HCT116 (cell line): ENCODE data around the gene CPTP. TPM values are rescaled to one million over a fixed set of nuclear protein-coding genes. Genes with fewer than 3 reads are reported as not detected.

Source experiments
- ATAC-seq: fragments of 200-7000 bp; cut with Tn5 transposase; 2 replicates; pipeline ENCODE4 v1.9.1; 2020; ENCODE audit warnings: mild to moderate bottlenecking, moderate library complexity
- BruUV-seq: library from RNA; stranded (reverse); fragments of 400-500 nt; replicated peaks from 2 replicates; lab custom pipeline; 2021; lab: Mats Ljungman, UMichigan
- CTCF ChIA-PET: fragments of 300-600 bp; sonication (Branson Sonifier 250); formaldehyde crosslinking; loops from one replicate; lab custom pipeline; 2021; ENCODE audit warnings: antibody characterized with exemption; lab: Charles Lee
- POLR2A ChIA-PET: fragments of 300-600, 350-600 bp; sonication (Branson Sonifier 250); formaldehyde crosslinking; loops from one replicate; lab custom pipeline; 2021; ENCODE audit warnings: antibody characterized with exemption; lab: Charles Lee
- RAD21 ChIA-PET, 2 experiments: fragments of 300-600 bp; sonication (Branson Sonifier 250); formaldehyde crosslinking; loops; one replicate each; lab custom pipeline; 2023; ENCODE audit warnings: low total read pairs in 2 of 2; ENCODE audit not compliant: uncharacterized antibody in 2 of 2, unreplicated experiment in 2 of 2, low non-redundant PET in 1 of 2; lab: Charles Lee
- DNase-seq: peaks from one replicate; pipeline ENCODE4 v3.0.0-alpha.2; 2010; ENCODE audit warnings: low read depth, low spot score
- H2AFZ ChIP-seq: fragments of 200-600 bp; shearing (Covaris generic), sonication (generic); 2 replicates; pipeline ENCODE4 v1.6.1; 2017; ENCODE audit warnings: low read depth, mixed run types, mixed read lengths, antibody characterized with exemption, low read length; ENCODE audit not compliant: poor library complexity, severe bottlenecking
- H3K27ac ChIP-seq: 2 replicates; pipeline ENCODE4 v1.5.1; 2012; ENCODE audit warnings: low read depth, low read length
- H3K27me3 ChIP-seq: fragments of 200-600 bp; sonication (generic); 2 replicates; pipeline ENCODE4 v1.6.1; 2016; ENCODE audit warnings: mixed run types, low read length, mixed read lengths; ENCODE audit not compliant: insufficient read depth
- H3K36me3 ChIP-seq, 2 experiments: fragments of 200-500 bp in 1 of 2; fragments of 200-600 bp in 1 of 2; sonication (Bioruptor generic) in 1 of 2; sonication (generic) in 1 of 2; 2 replicates each; pipeline versions ENCODE4 v1.5.1 to v1.6.1; 2014 to 2016; ENCODE audit warnings: low read length in 2 of 2, inconsistent platforms in 1 of 2, mixed read lengths in 1 of 2, mixed run types in 1 of 2; ENCODE audit not compliant: insufficient read depth in 2 of 2, control insufficient read depth in 1 of 2
- H3K4me1 ChIP-seq, 2 experiments: fragments of 200-600 bp in 1 of 2; sonication (generic) in 1 of 2; 2 replicates each; pipeline versions ENCODE4 v1.5.1 to v1.6.1; 2012 to 2017; ENCODE audit warnings: low read length in 2 of 2, inconsistent platforms in 1 of 2, mild to moderate bottlenecking in 1 of 2, mixed read lengths in 1 of 2, mixed run types in 1 of 2, moderate library complexity in 1 of 2; ENCODE audit not compliant: insufficient read depth in 2 of 2, control insufficient read depth in 1 of 2
- H3K4me2 ChIP-seq: fragments of 200-600 bp; sonication (generic); 2 replicates; pipeline ENCODE4 v1.6.1; 2017; ENCODE audit warnings: mixed run types, low read length, mixed read lengths
- H3K4me3 ChIP-seq, 2 experiments: fragments of 200-600 bp in 1 of 2; sonication (generic) in 1 of 2; replicated peaks in 1 of 2; 2 replicates each; pipeline ENCODE4 v1.5.1; 2011 to 2016; ENCODE audit warnings: low read length in 2 of 2, control low read depth in 1 of 2, low read depth in 1 of 2, mild to moderate bottlenecking in 1 of 2, mixed read lengths in 1 of 2, mixed run types in 1 of 2
- H3K79me2 ChIP-seq: fragments of 200-600 bp; sonication (generic); 2 replicates; pipeline ENCODE4 v1.6.1; 2017; ENCODE audit warnings: mild to moderate bottlenecking, mixed run types, low read length, moderate library complexity, mixed read lengths; ENCODE audit not compliant: insufficient read depth
- H3K9ac ChIP-seq: fragments of 200-600 bp; sonication (generic); 2 replicates; pipeline ENCODE4 v1.6.1; 2016; ENCODE audit warnings: low read length, mixed read lengths
- H3K9me2 ChIP-seq: fragments of 200-600 bp; sonication (generic), shearing (Covaris generic); 2 replicates; pipeline ENCODE4 v1.6.1; 2017; ENCODE audit warnings: mixed run types, mild to moderate bottlenecking, moderate library complexity; ENCODE audit not compliant: insufficient read depth
- H3K9me3 ChIP-seq, 2 experiments: fragments of 200-500 bp in 1 of 2; fragments of 200-600 bp in 1 of 2; sonication (Bioruptor generic) in 1 of 2; sonication (generic) in 1 of 2; 2 replicates each; pipeline ENCODE4 v1.6.1; 2014 to 2017; ENCODE audit warnings: low read length in 2 of 2, mixed read lengths in 2 of 2, inconsistent platforms in 1 of 2, low read depth in 1 of 2, mild to moderate bottlenecking in 1 of 2, mixed run types in 1 of 2, moderate library complexity in 1 of 2; ENCODE audit not compliant: control insufficient read depth in 1 of 2, insufficient read depth in 1 of 2
- H4K20me1 ChIP-seq: fragments of 200-600 bp; sonication (generic), shearing (Covaris generic); 2 replicates; pipeline ENCODE4 v1.6.1; 2017; ENCODE audit warnings: mixed run types, mild to moderate bottlenecking, moderate library complexity; ENCODE audit not compliant: insufficient read depth
- CEBPB ChIP-seq: IDR thresholded peaks from 2 replicates; pipeline ENCODE4 v1.6.1; 2012; ENCODE audit warnings: low read depth
- EGR1 ChIP-seq: IDR thresholded peaks from 2 replicates; pipeline ENCODE4 v1.6.1; 2012; ENCODE audit warnings: low read depth
- ELF1 ChIP-seq: IDR thresholded peaks from 2 replicates; pipeline ENCODE4 v1.6.1; 2012; ENCODE audit warnings: low read depth, borderline replicate concordance
- POLR2AphosphoS5 ChIP-seq: IDR thresholded peaks from 2 replicates; pipeline ENCODE4 v1.6.1; 2011; ENCODE audit warnings: mild to moderate bottlenecking, low read depth, low read length, moderate library complexity
- REST ChIP-seq: IDR thresholded peaks from 2 replicates; pipeline ENCODE4 v1.6.1; 2012; ENCODE audit warnings: low read depth
- intact Hi-C: fragments of 100-400 bp; cut with micrococcal nuclease; formaldehyde crosslinking; loops from 2 replicates; pipeline ENCODE4 v1.10.0; 2022
- total RNA-seq: library from RNA; stranded (reverse); gene quantifications from one replicate; pipeline ENCODE4 v1.2.1, GENCODE V29; 2021; ENCODE audit not compliant: unreplicated experiment

The CPTP gene
- total RNA-seq, 1 experiment from 2014 or later = 16.3 TPM

GRCh38 chr1:1335792-1336248 is 11.2 kb downstream of the CPTP start (continued):
- TF ChIP-seq REST (no peak), EGR1 (no peak)
- TF ChIP-seq, all 23 proteins: peak for 0

- POLR2A ChIA-PET = no interaction called here
Observed at GRCh38 chr1:1336446-1336845, 11.8 kb downstream of the CPTP start.

More at GRCh38 chr1:1336446-1336845, 11.8 kb downstream of the CPTP start:
- H3K27me3 ChIP-seq = no peaks in the 10 kb centered on the region
- no peak overlapping the region for H3K4me3 ChIP-seq
- no peak for DNase-seq
- ChIA-PET CTCF (no interaction called here), RAD21 (no interaction called here)
- H3K4me1 ChIP-seq = peaks cover 6 to 41% of the 10 kb centered on the region in 2 experiments; a peak in 3 of 4 replicates
- peaks cover 6 to 34% of the 10 kb centered on the region in 2 experiments; a peak in 3 of 4 replicates for H3K36me3 ChIP-seq
- no peak overlapping the region for H3K9ac ChIP-seq
- no peak for ATAC-seq
- H3K4me2 ChIP-seq = no peak overlapping the region
- no TSS peak for BruUV-seq
- TF ChIP-seq POLR2AphosphoS5 (no peak), ELF1 (no peak), CEBPB (no peak)
- peaks cover 4% of the 10 kb centered on the region; the same call in 1 of the 2 replicates for H4K20me1 ChIP-seq
- H3K79me2 ChIP-seq = peaks cover 17% of the 10 kb centered on the region; the same call in 1 of the 2 replicates
- H3K27ac ChIP-seq = no peak overlapping the region
- no peaks in the 10 kb centered on the region for H3K9me3 ChIP-seq
- H3K9me2 ChIP-seq = no peaks in the 10 kb centered on the region
- intact Hi-C loops = no loop called here
- no peak overlapping the region for H2AFZ ChIP-seq
